ENCODE results near the gene ZFP92.

ZFP92 gene

GRCh38 chrX:153405426-153405825 lies 5.8 kb upstream of the ZFP92 start:
- TF ChIP-seq CTCF (IDR thresholded peaks at IDR 0.05; ENCODE audit: low read depth, low read length) = no peak
- H3K4me3 ChIP-seq (ENCODE audit: low read depth, low read length) = no peak overlapping the region

DNA sequence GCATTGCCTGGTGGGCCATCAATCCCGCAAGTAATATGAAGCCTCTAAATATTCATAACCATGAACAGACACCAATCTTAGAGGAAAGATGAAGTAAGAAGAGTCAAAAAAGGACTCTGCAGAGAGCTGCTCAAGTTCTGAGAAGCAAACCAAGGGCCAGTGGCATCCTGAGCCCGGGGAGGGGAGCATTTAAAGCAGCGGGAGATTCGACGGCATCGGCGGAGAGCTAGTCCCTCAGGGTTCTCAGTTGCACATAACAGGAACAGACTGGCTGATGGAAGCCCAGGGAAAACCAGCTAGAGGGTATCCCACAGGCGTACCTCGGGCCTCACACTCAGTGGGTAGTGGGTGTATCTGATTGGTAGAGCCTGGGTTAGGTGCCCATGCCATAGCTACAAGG lies 5.3 kb upstream of the ZFP92 start:
- TF ChIP-seq CTCF (IDR thresholded peaks at IDR 0.05; ENCODE audit: low read depth, low read length) = no peak
- H3K4me3 ChIP-seq (ENCODE audit: low read depth, low read length) = no peak overlapping the region

DNA sequence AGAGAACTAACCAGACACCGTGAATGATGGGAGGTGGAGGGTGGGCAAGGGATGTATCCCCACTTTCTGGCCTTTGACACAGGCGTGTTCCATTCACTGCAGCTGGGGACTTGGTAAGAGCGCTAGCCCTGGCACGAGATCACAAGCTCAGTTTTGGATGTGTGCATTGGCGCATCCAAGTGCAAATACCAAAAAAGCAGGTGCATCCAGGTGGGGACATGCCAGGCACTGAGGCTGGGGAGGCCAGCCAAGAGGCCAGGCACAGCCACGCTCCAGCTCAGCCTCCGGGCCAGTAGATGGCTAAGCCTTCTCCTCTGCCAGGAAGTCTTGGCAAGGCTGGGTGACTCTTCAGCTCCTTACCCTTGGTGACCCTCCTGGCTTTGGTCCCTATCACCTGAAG lies 4.4 kb upstream of the ZFP92 start:
- no peak overlapping the region for H3K4me3 ChIP-seq (ENCODE audit: low read depth, low read length)
- TF ChIP-seq CTCF (IDR thresholded peaks at IDR 0.05; ENCODE audit: low read depth, low read length) = no peak

GRCh38 chrX:153407736-153408135 lies 3.5 kb upstream of the ZFP92 start:
- no peak for TF ChIP-seq CTCF (IDR thresholded peaks at IDR 0.05; ENCODE audit: low read depth, low read length)
- no peak overlapping the region for H3K4me3 ChIP-seq (ENCODE audit: low read depth, low read length)

DNA sequence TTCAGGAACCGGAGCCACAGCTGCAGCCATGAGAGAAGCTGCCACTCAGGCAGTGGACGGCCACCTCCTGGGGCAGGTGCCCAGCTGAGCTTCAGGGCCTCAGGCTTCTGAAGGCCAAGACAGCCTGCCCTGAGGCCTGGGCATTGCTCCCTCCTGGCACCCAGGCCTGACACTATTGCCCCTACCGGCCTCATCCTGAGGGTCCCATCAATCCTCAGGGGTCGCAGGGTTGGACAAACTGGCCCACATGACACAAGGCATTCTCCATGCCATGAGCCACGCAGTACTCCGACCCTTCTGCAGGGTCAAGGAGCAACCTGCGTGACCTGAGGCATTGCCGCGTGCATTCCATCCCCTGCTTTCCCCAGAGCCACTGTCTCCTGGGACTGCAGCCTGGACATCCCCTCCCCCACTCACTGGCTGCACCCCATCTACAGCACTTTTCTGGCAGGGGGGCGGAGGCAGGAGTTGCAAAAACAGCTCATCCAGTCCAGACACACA lies 3.0 kb upstream of the ZFP92 start:
- no peak for TF ChIP-seq CTCF (IDR thresholded peaks at IDR 0.05; ENCODE audit: low read depth, low read length)

DNA sequence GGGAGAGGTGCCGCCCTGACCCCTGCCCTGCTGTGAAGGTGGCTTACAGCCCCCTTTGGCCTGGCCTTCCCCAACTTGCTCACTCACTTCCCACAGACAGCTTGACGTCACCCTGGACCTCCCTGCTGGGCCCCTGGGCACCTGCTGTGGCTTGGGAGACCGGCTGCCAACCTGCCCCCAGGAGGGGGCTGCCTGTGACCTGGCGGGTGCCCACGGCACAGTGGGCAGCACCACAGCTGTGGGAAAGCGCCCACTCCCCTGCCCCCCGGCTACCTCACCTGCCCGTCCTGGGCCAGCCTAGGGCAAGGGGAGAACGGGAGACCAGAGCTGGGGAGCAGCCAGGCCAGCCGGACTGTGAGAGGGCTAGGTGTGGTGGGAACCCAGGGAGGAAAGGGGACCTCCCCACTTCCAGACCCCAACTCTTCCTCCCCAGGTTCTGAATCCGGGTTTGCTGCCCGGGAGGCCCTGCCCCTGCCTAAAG lies 2.4 kb upstream of the ZFP92 start:
- TF ChIP-seq CTCF (IDR thresholded peaks at IDR 0.05; ENCODE audit: low read depth, low read length) = no peak
- no peak overlapping the region for H3K4me3 ChIP-seq (ENCODE audit: low read depth, low read length)

More for the DNA sequence above, 3.0 kb upstream of the ZFP92 start:
- H3K4me3 ChIP-seq (ENCODE audit: low read depth, low read length) = no peak overlapping the region

DNA sequence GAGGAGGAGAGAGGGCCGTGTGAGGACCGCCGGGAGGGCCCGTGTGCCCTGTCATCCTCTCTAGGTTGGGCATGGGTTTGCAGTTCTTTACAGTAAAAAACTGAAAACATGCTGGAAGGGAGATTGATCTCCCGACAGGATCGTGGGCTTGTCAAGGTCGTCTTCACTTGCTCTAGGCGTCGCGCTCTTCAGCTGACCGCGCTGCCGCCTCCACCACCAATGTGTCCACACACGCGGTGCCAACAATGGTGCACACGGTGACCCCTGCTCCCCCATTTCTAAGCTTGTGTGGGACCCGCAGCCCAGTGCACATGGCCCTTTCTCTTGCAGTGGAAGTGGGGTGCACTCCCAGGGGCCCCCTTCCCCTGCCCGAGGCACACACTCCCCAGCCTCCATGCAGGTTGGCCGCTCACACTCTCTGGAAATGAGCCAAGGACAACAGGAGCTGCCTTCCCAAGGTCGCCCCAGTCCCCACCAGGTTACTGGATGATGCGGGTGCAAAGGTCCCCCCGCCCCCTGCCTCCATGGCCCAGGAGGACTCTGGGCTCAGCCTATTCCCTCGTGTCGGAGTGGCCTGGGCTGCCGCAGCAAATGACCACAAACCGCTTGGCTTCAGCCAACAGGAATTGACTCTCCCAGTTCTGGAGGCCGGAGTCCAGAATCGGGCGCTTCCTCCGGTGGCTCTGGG lies 1.7 kb upstream of the ZFP92 start:
- TF ChIP-seq CTCF (IDR thresholded peaks at IDR 0.05; ENCODE audit: low read depth, low read length) = no peak

More for the DNA sequence above, 1.7 kb upstream of the ZFP92 start:
- H3K4me3 ChIP-seq (ENCODE audit: low read depth, low read length) = no peak overlapping the region

All from WI38 (cell line).